Stimulated activated CD4-positive, alpha-beta T cell treated with anti-CD3 and anti-CD28 coated beads, Interleukin-4, amount 100 ng/mL, for 1 hour (primary cell): ENCODE data around the gene PIK3C2B.

Experiments
- DNase-seq: peaks from one replicate; pipeline ENCODE4 v3.0.0-alpha.2; 2020

The PIK3C2B gene

GRCh38 chr1:204478921-204479320 lies 15.7 kb downstream of the PIK3C2B start:
- no peak for DNase-seq

- no peak for DNase-seq
Measured at GRCh38 chr1:204478172-204478899, 16.3 kb downstream of the PIK3C2B start.

GRCh38 chr1:204477036-204477740 lies 17.4 kb downstream of the PIK3C2B start:
- no peak for DNase-seq

GRCh38 chr1:204476563-204476962 lies 18.0 kb downstream of the PIK3C2B start:
- DNase-seq: no peak

- no peak for DNase-seq
Measured at GRCh38 chr1:204475656-204476432, 18.8 kb downstream of the PIK3C2B start.

- DNase-seq: no peak
Measured at GRCh38 chr1:204473400-204473965, 21.1 kb downstream of the PIK3C2B start.

GRCh38 chr1:204472660-204473059 lies 21.9 kb downstream of the PIK3C2B start:
- DNase-seq: no peak

- DNase-seq: no peak
Measured at GRCh38 chr1:204471687-204472086, 22.9 kb downstream of the PIK3C2B start.

- no peak for DNase-seq
Measured at GRCh38 chr1:204469304-204469703, 25.3 kb downstream of the PIK3C2B start.

GRCh38 chr1:204468766-204469302 lies 25.8 kb downstream of the PIK3C2B start:
- no peak for DNase-seq

- no peak for DNase-seq
Measured at GRCh38 chr1:204468206-204468605, 26.4 kb downstream of the PIK3C2B start.

GRCh38 chr1:204466416-204467405 lies 27.9 kb downstream of the PIK3C2B start:
- no peak for DNase-seq

- DNase-seq: no peak
Measured at GRCh38 chr1:204465546-204466415, 28.8 kb downstream of the PIK3C2B start.

GRCh38 chr1:204464701-204465100 lies 29.9 kb downstream of the PIK3C2B start:
- no peak for DNase-seq

- DNase-seq: no peak
Measured at GRCh38 chr1:204464187-204464631, 30.4 kb downstream of the PIK3C2B start.

GRCh38 chr1:204463125-204464060 lies 31.2 kb downstream of the PIK3C2B start:
- no peak for DNase-seq

- DNase-seq: no peak
Measured at GRCh38 chr1:204462229-204462561, 32.4 kb downstream of the PIK3C2B start.

- DNase-seq: peak; percentile 31
Measured at GRCh38 chr1:204461331-204462228, 33.0 kb downstream of the PIK3C2B start.
